H1 (cell line): Measurements from ENCODE around the gene UPB1. TPM values are rescaled to one million over a fixed set of nuclear protein-coding genes. Genes with fewer than 3 reads are reported as not detected.

Source experiments
- CTCF ChIA-PET: fragments of 300-600 bp; sonication (Branson Sonifier 250); formaldehyde crosslinking; loops from one replicate; lab custom pipeline; 2021; ENCODE audit not compliant: partially characterized antibody; lab: Charles Lee
- POLR2A ChIA-PET: fragments of 300-600 bp; sonication (Branson Sonifier 250); formaldehyde crosslinking; loops from one replicate; lab custom pipeline; 2021; ENCODE audit warnings: inconsistent platforms; ENCODE audit not compliant: partially characterized antibody; lab: Charles Lee
- DNase-seq, 2 experiments: peaks; one replicate each; pipeline versions ENCODE4 v3.0.0 to v3.0.0-alpha.2; 2010 to 2022; ENCODE audit warnings: low spot score in 2 of 2, low read depth in 1 of 2, mixed read lengths in 1 of 2
- FAIRE-seq: peaks from 2 replicates; lab custom pipeline; 2011; peaks lifted over from hg19 to GRCh38; lab: Jason Lieb, UNC
- H2AFZ ChIP-seq: 2 replicates; pipeline ENCODE4 v1.8.1; 2012; ENCODE audit warnings: low read length, inconsistent platforms
- H2AK5ac ChIP-seq: 2 replicates; pipeline ENCODE4 v1.6.1; 2013; ENCODE audit warnings: low read depth, low read length
- H2BK120ac ChIP-seq: replicated peaks from 2 replicates; pipeline ENCODE3; 2013; ENCODE audit warnings: low read depth, low read length, inconsistent platforms
- H2BK12ac ChIP-seq: 2 replicates; pipeline ENCODE4 v1.6.1; 2013; ENCODE audit warnings: low read depth, low read length
- H2BK15ac ChIP-seq: 2 replicates; pipeline ENCODE4 v1.6.1; 2013; ENCODE audit warnings: low read length
- H2BK20ac ChIP-seq: 2 replicates; pipeline ENCODE4 v1.6.1; 2013; ENCODE audit warnings: low read length
- H2BK5ac ChIP-seq: 2 replicates; pipeline ENCODE4 v1.6.1; 2013; ENCODE audit warnings: low read depth, low read length
- H3K14ac ChIP-seq: 2 replicates; pipeline ENCODE4 v1.6.1; 2013; ENCODE audit warnings: inconsistent platforms; ENCODE audit not compliant: insufficient read length
- H3K18ac ChIP-seq: 2 replicates; pipeline ENCODE4 v1.6.1; 2013; ENCODE audit warnings: low read length; ENCODE audit errors: extremely low read depth
- H3K23ac ChIP-seq: 2 replicates; pipeline ENCODE4 v1.6.1; 2013; ENCODE audit warnings: inconsistent platforms; ENCODE audit not compliant: insufficient read length
- H3K23me2 ChIP-seq: 2 replicates; pipeline ENCODE4 v1.6.1; 2013; ENCODE audit warnings: low read depth, low read length
- H3K27ac ChIP-seq: 2 replicates; pipeline ENCODE4 v1.6.1; 2011; ENCODE audit warnings: low read depth, low read length, inconsistent platforms
- H3K27me3 ChIP-seq, 4 experiments: replicated peaks in 1 of 4; 1 replicate in 1 of 4; 2 replicates in 3 of 4; pipeline versions ENCODE4 v1.6.1 to v1.8.1; 2011 to 2013; ENCODE audit warnings: low read length in 3 of 4, mild to moderate bottlenecking in 3 of 4, inconsistent platforms in 2 of 4, mixed read lengths in 2 of 4, moderate library complexity in 1 of 4; ENCODE audit not compliant: control insufficient read depth in 3 of 4, insufficient read depth in 3 of 4; ENCODE audit errors: extremely low read depth in 1 of 4
- H3K36me3 ChIP-seq, 4 experiments: 2 replicates each; pipeline versions ENCODE4 v1.6.1 to v1.8.1; 2011 to 2013; ENCODE audit warnings: mild to moderate bottlenecking in 4 of 4, low read length in 3 of 4, moderate library complexity in 2 of 4, control low read depth in 1 of 4, inconsistent platforms in 1 of 4; ENCODE audit not compliant: insufficient read depth in 4 of 4, control insufficient read depth in 2 of 4
- H3K4ac ChIP-seq: replicated peaks from 2 replicates; pipeline ENCODE3; 2013; ENCODE audit warnings: low read length, low read depth, mixed read lengths, inconsistent platforms; ENCODE audit not compliant: insufficient read length
- H3K4me1 ChIP-seq, 4 experiments: replicated peaks in 1 of 4; 1 replicate in 1 of 4; 2 replicates in 3 of 4; pipeline versions ENCODE4 v1.6.1 to v1.8.1; 2011 to 2013; ENCODE audit warnings: low read length in 3 of 4, inconsistent platforms in 2 of 4, mixed read lengths in 1 of 4; ENCODE audit not compliant: insufficient read depth in 4 of 4, control insufficient read depth in 3 of 4
- H3K4me2 ChIP-seq, 2 experiments: 2 replicates each; pipeline versions ENCODE4 v1.6.1 to v1.8.1; 2011 to 2013; ENCODE audit warnings: low read depth in 2 of 2, low read length in 2 of 2, control low read depth in 1 of 2, inconsistent platforms in 1 of 2, mild to moderate bottlenecking in 1 of 2; ENCODE audit not compliant: insufficient read depth in 1 of 2
- H3K4me3 ChIP-seq, 4 experiments: fragments of 200-600, 300-600 bp in 1 of 4; sonication (generic), shearing (Covaris generic), sonication (Bioruptor Twin) in 1 of 4; 2 replicates each; pipeline versions ENCODE4 v1.5.1 to v1.8.1; 2011 to 2016; ENCODE audit warnings: low read length in 4 of 4, low read depth in 3 of 4, control low read depth in 2 of 4, inconsistent platforms in 2 of 4, mild to moderate bottlenecking in 2 of 4, mixed read lengths in 1 of 4, moderate library complexity in 1 of 4; ENCODE audit not compliant: insufficient read depth in 2 of 4; ENCODE audit errors: extremely low read depth in 1 of 4
- H3K56ac ChIP-seq: replicated peaks from 2 replicates; pipeline ENCODE3; 2013; ENCODE audit warnings: low read depth, mild to moderate bottlenecking, mixed read lengths, low read length, inconsistent platforms; ENCODE audit not compliant: insufficient read length
- H3K79me1 ChIP-seq: 2 replicates; pipeline ENCODE4 v1.6.1; 2013; ENCODE audit warnings: low read depth, low read length, control low read depth
- H3K79me2 ChIP-seq, 2 experiments: 2 replicates each; pipeline versions ENCODE4 v1.6.1 to v1.8.1; 2012 to 2013; ENCODE audit warnings: low read length in 2 of 2, mild to moderate bottlenecking in 2 of 2, inconsistent platforms in 1 of 2; ENCODE audit not compliant: insufficient read depth in 2 of 2, control insufficient read depth in 1 of 2
- H3K9ac ChIP-seq, 4 experiments: replicated peaks in 1 of 4; 1 replicate in 1 of 4; 2 replicates in 3 of 4; pipeline versions ENCODE4 v1.6.1 to v1.8.1; 2011 to 2013; ENCODE audit warnings: low read depth in 3 of 4, low read length in 3 of 4, control low read depth in 2 of 4, mild to moderate bottlenecking in 2 of 4, moderate library complexity in 2 of 4, inconsistent platforms in 1 of 4; ENCODE audit errors: extremely low read depth in 1 of 4
- H3K9me3 ChIP-seq, 2 experiments: 2 replicates each; pipeline versions ENCODE4 v1.6.1 to v1.8.1; 2012 to 2013; ENCODE audit warnings: mild to moderate bottlenecking in 2 of 2, moderate library complexity in 2 of 2, control low read depth in 1 of 2, inconsistent platforms in 1 of 2, low read depth in 1 of 2, low read length in 1 of 2, mixed read lengths in 1 of 2; ENCODE audit not compliant: insufficient read depth in 2 of 2
- H4K20me1 ChIP-seq, 2 experiments: replicated peaks in 1 of 2; 2 replicates each; pipeline versions ENCODE3 to v1.8.1; 2011 to 2013; ENCODE audit warnings: inconsistent platforms in 2 of 2, low read length in 2 of 2, mild to moderate bottlenecking in 1 of 2; ENCODE audit not compliant: insufficient read depth in 2 of 2, control insufficient read depth in 1 of 2
- H4K5ac ChIP-seq: 2 replicates; pipeline ENCODE4 v1.6.1; 2013; ENCODE audit warnings: low read length, low read depth, mixed read lengths, inconsistent platforms; ENCODE audit not compliant: insufficient read length
- H4K8ac ChIP-seq: 2 replicates; pipeline ENCODE4 v1.8.0; 2013; ENCODE audit warnings: mild to moderate bottlenecking, moderate library complexity, low read length, inconsistent platforms; ENCODE audit not compliant: insufficient read depth; ENCODE audit errors: extremely low read depth
- H4K91ac ChIP-seq: replicated peaks from 2 replicates; pipeline ENCODE3; 2013; ENCODE audit warnings: low read length, mixed read lengths, inconsistent platforms; ENCODE audit not compliant: insufficient read length
- CBX5 ChIP-seq: fragments of 300-800, 300-1000 bp; sonication (generic); IDR thresholded peaks from 2 replicates; pipeline ENCODE4 v1.7.1; 2016; ENCODE audit warnings: antibody characterized with exemption, low read length, low read depth
- CREB1 ChIP-seq: IDR thresholded peaks from 2 replicates; pipeline ENCODE4 v1.6.1; 2012; ENCODE audit warnings: inconsistent platforms
- E2F6 ChIP-seq: IDR thresholded peaks from 2 replicates; pipeline ENCODE4 v1.6.1; 2012; ENCODE audit warnings: inconsistent platforms
- KDM4A ChIP-seq: IDR thresholded peaks from one replicate; pipeline ENCODE4 v1.7.1; 2012; ENCODE audit warnings: low read depth, mild to moderate bottlenecking, moderate library complexity, low read length, inconsistent platforms; ENCODE audit not compliant: severe bottlenecking
- KDM5A ChIP-seq: fragments of 200-600 bp; IDR thresholded peaks from 2 replicates; pipeline ENCODE4 v1.7.1; 2012; ENCODE audit warnings: mild to moderate bottlenecking, low read length, inconsistent platforms, mixed read lengths
- NANOG ChIP-seq: IDR thresholded peaks from 2 replicates; pipeline ENCODE4 v1.6.1; 2011; ENCODE audit warnings: low read length, low read depth, mild to moderate bottlenecking, inconsistent platforms; ENCODE audit not compliant: insufficient read depth, poor library complexity, severe bottlenecking
- PHF8 ChIP-seq: fragments of 200-600 bp; sonication (generic); conservative IDR thresholded peaks from 2 replicates; pipeline ENCODE4 v1.7.1; 2012; ENCODE audit warnings: low read depth, mild to moderate bottlenecking, inconsistent platforms, low read length, moderate library complexity
- RFX5 ChIP-seq: IDR thresholded peaks from 2 replicates; pipeline ENCODE4 v1.6.1; 2011; ENCODE audit warnings: low read depth, low read length, improper control_type of control experiment, borderline replicate concordance
- RXRA ChIP-seq: IDR thresholded peaks from 2 replicates; pipeline ENCODE4 v1.6.1; 2011; ENCODE audit warnings: low read depth, mild to moderate bottlenecking, low read length, moderate library complexity; ENCODE audit not compliant: insufficient read depth
- SP1 ChIP-seq: IDR thresholded peaks from 2 replicates; pipeline ENCODE4 v1.6.1; 2011; ENCODE audit warnings: low read depth, low read length
- SRF ChIP-seq: IDR thresholded peaks from 2 replicates; pipeline ENCODE4 v1.6.1; 2011; ENCODE audit warnings: mild to moderate bottlenecking, low read depth, low read length, moderate library complexity
- SUZ12 ChIP-seq: fragments of 200-600 bp; sonication (generic); IDR thresholded peaks from 2 replicates; pipeline ENCODE4 v1.6.1; 2012; ENCODE audit warnings: mild to moderate bottlenecking, inconsistent platforms, low read length, moderate library complexity, mixed read lengths
- TBP ChIP-seq: IDR thresholded peaks from 2 replicates; pipeline ENCODE4 v1.6.1; 2011; ENCODE audit warnings: low read depth, low read length, improper control_type of control experiment
- TCF12 ChIP-seq: IDR thresholded peaks from 2 replicates; pipeline ENCODE4 v1.6.1; 2011; ENCODE audit warnings: low read depth, mild to moderate bottlenecking, low read length
- YY1 ChIP-seq: IDR thresholded peaks from 2 replicates; pipeline ENCODE4 v1.6.1; 2011; ENCODE audit warnings: low read depth, mild to moderate bottlenecking, low read length
- WGBS, 2 experiments: shearing (Covaris generic) in 1 of 2; methylation state at CpG; one replicate each; pipeline versions ENCODE4 v1.1.6 to v1.1.7; 2013 to 2015; ENCODE audit warnings: low lambda C conversion rate in 2 of 2, mixed read lengths in 2 of 2, inconsistent platforms in 1 of 2, low coverage in 1 of 2, missing lambda C conversion rate in 1 of 2; ENCODE audit not compliant: insufficient replicate concordance in 2 of 2, insufficient coverage in 1 of 2, insufficient read length in 1 of 2; ENCODE audit errors: extremely low coverage in 1 of 2, missing lambda C conversion rate in 1 of 2; 5-methylcytosine and 5-hydroxymethylcytosine counted together
- polyA plus RNA-seq, 7 experiments: library from polyadenylated mRNA; depleted of rRNA in 3 of 7; stranded (reverse) in 5 of 7; unstranded in 2 of 7; fragments of >200 nt in 5 of 7; fragments of 200-250 nt in 2 of 7; gene quantifications; 1 replicate in 5 of 7; 2 replicates in 1 of 7; 4 replicates in 1 of 7; pipeline versions ENCODE4 v1.2.1 to v1.2.3, GENCODE V29; 2011 to 2013; ENCODE audit warnings: missing spikeins in 2 of 7, mixed read lengths in 2 of 7
- total RNA-seq: library from RNA; stranded (reverse); fragmentation: NEBNext Ultra II Directional; extraction: Animal tissue kit (Norgen Biotek cat#: 25700); gene quantifications from 2 replicates; pipeline ENCODE4 v1.2.1, GENCODE V29; 2021

The UPB1 gene
- total and polyA plus RNA-seq, 2 of the 8 experiments (the other 6 are each of a cell fraction or from before 2014, with no cell fraction given), result 0.09 TPM; not detected in 1

GRCh38 chr22:24519496-24519895, 24.4 kb downstream of the UPB1 start:
- Histone ChIP-seq H3K9ac (no peak overlapping the region), H3K18ac (no peak overlapping the region), H2BK12ac (no peak overlapping the region), H4K91ac (no peak overlapping the region), H2AK5ac (no peak overlapping the region), H3K14ac (no peak overlapping the region), H2BK120ac (no peak overlapping the region), H3K4me3 (no peak overlapping the region), H3K56ac (no peak overlapping the region), H2AFZ (no peak overlapping the region), H4K5ac (no peak overlapping the region), H2BK20ac (0 out of 2 replicates have a peak overlapping the region, but pooled peaks have one; percentile 21), H3K79me1 (no peaks in the 10 kb centered on the region), H3K36me3 (no peaks in the 10 kb centered on the region), H4K8ac (no peak overlapping the region), H3K27ac (no peak overlapping the region), H3K79me2 (no peaks in the 10 kb centered on the region), H2BK15ac (no peak overlapping the region), H3K4ac (no peak overlapping the region), H3K9me3 (no peaks in the 10 kb centered on the region), H3K27me3 (no peaks in the 10 kb centered on the region), H3K4me2 (no peak overlapping the region), H2BK5ac (0 out of 2 replicates have a peak overlapping the region, but pooled peaks have one; percentile 31), H3K23me2 (no peaks in the 10 kb centered on the region; the same call in 1 of the 2 replicates), H4K20me1 (no peaks in the 10 kb centered on the region), H3K4me1 (peaks cover 0 to 6% (median 2%) of the 10 kb centered on the region in 4 experiments; a peak in 5 of 7 replicates), H3K23ac (no peak overlapping the region)
- ChIA-PET CTCF (interaction anchor here (3.5 to 7.4 kb wide), 2 partner anchors 11 to 97 kb away, joined by 18 to 48 read pairs; no protein-coding TSS in a partner anchor), POLR2A (no interaction called here)
- DNase-seq (no peak), FAIRE-seq (no peak)
- WGBS, 2 experiments, result 87% methylated on average over 5 of the region's 5 CpGs; no CpG with 5 or more reads in 1 of the 2 experiments
- no peak for TF ChIP-seq SP1
- no peak for TF ChIP-seq TBP
- no peak for TF ChIP-seq KDM4A
- TF ChIP-seq NANOG, result no peak
- TF ChIP-seq CBX5, result no peak
- no peak for TF ChIP-seq YY1
- no peak for TF ChIP-seq CREB1
- no peak for TF ChIP-seq SUZ12
- TF ChIP-seq RXRA, result no peak
- no peak for TF ChIP-seq PHF8
- TF ChIP-seq KDM5A, result no peak
- no peak for TF ChIP-seq SRF
- TF ChIP-seq RFX5, result no peak
- no peak for TF ChIP-seq E2F6
- no peak for TF ChIP-seq TCF12
